Keratinocyte (primary cell): Measurements from ENCODE around the gene IL1B. TPM values are rescaled to one million over a fixed set of nuclear protein-coding genes. Genes with fewer than 3 reads are reported as not detected.

ENCODE experiments used
- DNase-seq: peaks from one replicate; pipeline ENCODE4 v3.0.0-alpha.2; 2011; ENCODE audit warnings: low read depth, missing footprints, low spot score
- FAIRE-seq: peaks from 2 replicates; lab custom pipeline; 2011; peaks lifted over from hg19 to GRCh38; lab: Jason Lieb, UNC
- H2AFZ ChIP-seq: 2 replicates; pipeline ENCODE4 v1.6.0; 2012; ENCODE audit warnings: low read length, control low read depth, inconsistent platforms; ENCODE audit not compliant: control insufficient read depth
- H3K27ac ChIP-seq: 2 replicates; pipeline ENCODE4 v1.5.1; 2011; ENCODE audit warnings: low read length; ENCODE audit not compliant: control insufficient read depth, insufficient read depth
- H3K27me3 ChIP-seq: 3 replicates; pipeline ENCODE4 v1.6.0; 2011; ENCODE audit warnings: low read length; ENCODE audit not compliant: control insufficient read depth, insufficient read depth; ENCODE audit errors: extremely low read depth
- H3K36me3 ChIP-seq, 2 experiments: 2 replicates in 1 of 2; 3 replicates in 1 of 2; pipeline ENCODE4 v1.5.1; 2011; ENCODE audit warnings: low read length in 2 of 2, mild to moderate bottlenecking in 1 of 2; ENCODE audit not compliant: control insufficient read depth in 2 of 2, insufficient read depth in 2 of 2; ENCODE audit errors: extremely low read depth in 1 of 2
- H3K4me1 ChIP-seq: 3 replicates; pipeline ENCODE4 v1.5.1; 2011; ENCODE audit warnings: low read length; ENCODE audit not compliant: control insufficient read depth, insufficient read depth; ENCODE audit errors: extremely low read depth
- H3K4me2 ChIP-seq: 3 replicates; pipeline ENCODE4 v1.6.0; 2011; ENCODE audit warnings: low read depth, low read length; ENCODE audit not compliant: control insufficient read depth, insufficient read depth; ENCODE audit errors: extremely low read depth
- H3K4me3 ChIP-seq, 3 experiments: fragments of 200-600 bp in 1 of 3; sonication (generic) in 1 of 3; 2 replicates in 2 of 3; 3 replicates in 1 of 3; pipeline ENCODE4 v1.5.1; 2011 to 2016; ENCODE audit warnings: low read length in 3 of 3, mild to moderate bottlenecking in 3 of 3, control low read depth in 2 of 3, inconsistent platforms in 1 of 3, low read depth in 1 of 3, mixed read lengths in 1 of 3, mixed run types in 1 of 3, moderate library complexity in 1 of 3; ENCODE audit not compliant: control insufficient read depth in 2 of 3, insufficient read depth in 2 of 3; ENCODE audit errors: extremely low read depth in 1 of 3
- H3K79me2 ChIP-seq: 2 replicates; pipeline ENCODE4 v1.6.0; 2012; ENCODE audit warnings: low read length; ENCODE audit not compliant: control insufficient read depth, insufficient read depth
- H3K9ac ChIP-seq: 3 replicates; pipeline ENCODE4 v1.6.0; 2011; ENCODE audit warnings: low read length; ENCODE audit not compliant: control insufficient read depth, insufficient read depth; ENCODE audit errors: extremely low read depth
- H3K9me1 ChIP-seq: 3 replicates; pipeline ENCODE4 v1.6.0; 2011; ENCODE audit warnings: low read length; ENCODE audit not compliant: control insufficient read depth, insufficient read depth; ENCODE audit errors: extremely low read depth
- H3K9me3 ChIP-seq: 2 replicates; pipeline ENCODE4 v1.5.1; 2012; ENCODE audit warnings: low read depth, low read length; ENCODE audit not compliant: control insufficient read depth
- H4K20me1 ChIP-seq: 3 replicates; pipeline ENCODE4 v1.6.0; 2011; ENCODE audit warnings: low read length; ENCODE audit not compliant: control insufficient read depth, insufficient read depth; ENCODE audit errors: extremely low read depth
- EZH2 ChIP-seq: IDR thresholded peaks from one replicate; pipeline ENCODE4 v1.6.1; 2012; ENCODE audit warnings: inconsistent platforms, mild to moderate bottlenecking, low read length, moderate library complexity
- dilution Hi-C: fragments of 300-500 bp; cut with MboI; formaldehyde crosslinking; loops from one replicate; pipeline ENCODE4 v1.7.0; 2020; ENCODE audit warnings: low sequenced_read_pairs; ENCODE audit not compliant: extremely low pct_ligation_motif_present
- polyA plus RNA-seq, 5 experiments: library from polyadenylated mRNA; depleted of rRNA in 3 of 5; stranded (reverse) in 3 of 5; stranded (forward) in 1 of 5; unstranded in 1 of 5; fragments of >200 nt; gene quantifications; 1 replicate in 1 of 5; 2 replicates in 3 of 5; 3 replicates in 1 of 5; pipeline versions ENCODE4 v1.2.1 to v1.2.3, GENCODE V29; 2011 to 2012; ENCODE audit warnings: missing spikeins in 2 of 5, low read depth in 1 of 5, low replicate concordance in 1 of 5
- TF ChIP-seq, protein P1 (sequence below), 3 experiments: IDR thresholded peaks in 1 of 3; conservative IDR thresholded peaks in 1 of 3; optimal IDR thresholded peaks in 1 of 3; 2 replicates in 2 of 3; 3 replicates in 1 of 3; pipeline versions ENCODE3 to v1.5.1; 2011; ENCODE audit warnings: low read length in 3 of 3, mild to moderate bottlenecking in 3 of 3, moderate library complexity in 2 of 3, control low read depth in 1 of 3, inconsistent platforms in 1 of 3; ENCODE audit not compliant: insufficient read depth in 2 of 3; ENCODE audit errors: extremely low read depth in 1 of 3

The IL1B gene
- polyA plus RNA-seq, 1 donor (not counting 4 experiments of a cell fraction or from before 2014, with no cell fraction given) = 232 TPM

- H3K4me3 ChIP-seq = no peak overlapping the region
- H3K9ac ChIP-seq = no peak overlapping the region
- FAIRE-seq (no peak), DNase-seq (no peak)
- H3K79me2 ChIP-seq = no peaks in the 10 kb centered on the region
- no peaks in the 10 kb centered on the region for H3K9me3 ChIP-seq
- H3K4me1 ChIP-seq = peaks cover 22% of the 10 kb centered on the region
- H3K27ac ChIP-seq = no peak overlapping the region
- H4K20me1 ChIP-seq = no peaks in the 10 kb centered on the region
- H3K36me3 ChIP-seq = no peaks in the 10 kb centered on the region
- H2AFZ ChIP-seq = no peak overlapping the region
- TF ChIP-seq, protein P1, sequence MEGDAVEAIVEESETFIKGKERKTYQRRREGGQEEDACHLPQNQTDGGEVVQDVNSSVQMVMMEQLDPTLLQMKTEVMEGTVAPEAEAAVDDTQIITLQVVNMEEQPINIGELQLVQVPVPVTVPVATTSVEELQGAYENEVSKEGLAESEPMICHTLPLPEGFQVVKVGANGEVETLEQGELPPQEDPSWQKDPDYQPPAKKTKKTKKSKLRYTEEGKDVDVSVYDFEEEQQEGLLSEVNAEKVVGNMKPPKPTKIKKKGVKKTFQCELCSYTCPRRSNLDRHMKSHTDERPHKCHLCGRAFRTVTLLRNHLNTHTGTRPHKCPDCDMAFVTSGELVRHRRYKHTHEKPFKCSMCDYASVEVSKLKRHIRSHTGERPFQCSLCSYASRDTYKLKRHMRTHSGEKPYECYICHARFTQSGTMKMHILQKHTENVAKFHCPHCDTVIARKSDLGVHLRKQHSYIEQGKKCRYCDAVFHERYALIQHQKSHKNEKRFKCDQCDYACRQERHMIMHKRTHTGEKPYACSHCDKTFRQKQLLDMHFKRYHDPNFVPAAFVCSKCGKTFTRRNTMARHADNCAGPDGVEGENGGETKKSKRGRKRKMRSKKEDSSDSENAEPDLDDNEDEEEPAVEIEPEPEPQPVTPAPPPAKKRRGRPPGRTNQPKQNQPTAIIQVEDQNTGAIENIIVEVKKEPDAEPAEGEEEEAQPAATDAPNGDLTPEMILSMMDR (optimal IDR thresholded peaks at IDR 0.05 in 1 of 3, IDR thresholded peaks at IDR 0.05 in 1 of 3, conservative IDR thresholded peaks at IDR 0.05 in 1 of 3; ENCODE audit: extremely low read depth in 1 of 3, insufficient read depth in 2 of 3, low read length in 3 of 3) = no peak
- no peak for TF ChIP-seq EZH2
- H3K27me3 ChIP-seq = no peaks in the 10 kb centered on the region
- H3K4me2 ChIP-seq = no peak overlapping the region
- dilution Hi-C loops = no loop called here
- H3K9me1 ChIP-seq = no peaks in the 10 kb centered on the region
Observed at GRCh38 chr2:112819081-112819480, 17.5 kb downstream of the IL1B start.

DNA sequence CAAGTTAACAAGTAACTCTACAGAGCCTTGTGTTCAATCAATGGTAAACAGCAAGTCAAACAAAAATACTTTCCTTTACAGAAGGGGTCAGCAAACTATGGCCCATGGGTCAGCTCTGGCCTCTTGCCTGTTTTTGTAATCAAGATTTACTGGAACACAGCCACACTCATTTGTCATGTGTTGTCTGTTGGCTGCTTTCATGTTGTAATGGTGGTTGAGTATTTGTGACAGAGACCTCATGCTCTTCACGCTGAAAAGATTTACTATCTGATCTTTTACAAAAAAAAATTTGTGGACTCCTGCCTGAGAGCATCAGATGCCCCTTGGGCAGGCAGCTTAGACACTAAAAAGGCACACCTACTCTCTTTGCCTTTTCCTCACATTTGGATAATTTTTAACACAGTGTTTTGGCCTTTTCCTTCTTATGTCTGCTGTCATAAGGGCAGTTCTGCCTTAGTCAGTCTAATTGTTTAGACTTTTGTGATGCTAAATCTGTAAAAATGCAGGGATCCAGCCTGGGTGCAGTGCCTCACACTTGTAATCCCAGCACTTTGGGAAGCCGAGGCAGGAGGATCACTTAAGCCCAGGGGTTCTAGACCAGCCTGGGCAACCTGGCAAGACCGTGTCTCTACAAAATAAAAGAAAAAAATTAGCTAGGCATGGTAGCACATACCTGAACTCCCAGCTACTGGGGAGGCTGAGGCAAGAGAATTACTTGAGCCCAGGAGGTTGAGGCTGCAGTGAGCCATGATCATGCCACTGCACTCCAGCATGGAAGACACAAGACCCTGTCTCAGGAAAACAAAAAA lies 18.3 kb downstream of the IL1B start:
- DNase-seq = no peak
- H3K9ac ChIP-seq = no peak overlapping the region
- H3K27me3 ChIP-seq = no peaks in the 10 kb centered on the region
- no peak overlapping the region for H2AFZ ChIP-seq
- H3K36me3 ChIP-seq = no peaks in the 10 kb centered on the region
- no peak overlapping the region for H3K27ac ChIP-seq
- dilution Hi-C loops = no loop called here
- TF ChIP-seq, protein P1 (optimal IDR thresholded peaks at IDR 0.05 in 1 of 3, IDR thresholded peaks at IDR 0.05 in 1 of 3, conservative IDR thresholded peaks at IDR 0.05 in 1 of 3; ENCODE audit: extremely low read depth in 1 of 3, insufficient read depth in 2 of 3, low read length in 3 of 3) = no peak
- TF ChIP-seq EZH2 = no peak
- no peak overlapping the region for H3K4me3 ChIP-seq
- no peaks in the 10 kb centered on the region for H4K20me1 ChIP-seq
- no peak overlapping the region for H3K4me2 ChIP-seq
- peaks cover 28% of the 10 kb centered on the region for H3K4me1 ChIP-seq
- H3K79me2 ChIP-seq = no peaks in the 10 kb centered on the region
- no peaks in the 10 kb centered on the region for H3K9me1 ChIP-seq
- no peak for FAIRE-seq
- H3K9me3 ChIP-seq = no peaks in the 10 kb centered on the region
